Parathyroid adenoma (tissue), 2 donors: ENCODE results near the gene COLEC12.

Source experiments
- H2AFZ ChIP-seq: fragments of 300-600 bp; sonication (generic); one replicate; pipeline ENCODE4 v1.7.0; 2017; ENCODE audit warnings: antibody characterized with exemption, mild to moderate bottlenecking
- H3K27ac ChIP-seq: fragments of 300-600 bp; sonication (generic); one replicate; pipeline ENCODE4 v1.7.0; 2017
- H3K27me3 ChIP-seq: fragments of 300-600 bp; sonication (generic); one replicate; pipeline ENCODE4 v1.7.0; 2017; ENCODE audit warnings: low read length; ENCODE audit not compliant: control insufficient read depth, insufficient read depth
- H3K36me3 ChIP-seq: fragments of 300-600 bp; sonication (generic); one replicate; pipeline ENCODE4 v1.7.0; 2017; ENCODE audit warnings: low read length; ENCODE audit not compliant: control insufficient read depth, insufficient read depth
- H3K4me1 ChIP-seq: fragments of 300-600 bp; sonication (generic); one replicate; pipeline ENCODE4 v1.7.0; 2017; ENCODE audit warnings: control low read depth
- H3K4me2 ChIP-seq: fragments of 300-600 bp; sonication (generic); one replicate; pipeline ENCODE4 v1.7.0; 2017; ENCODE audit warnings: low read length
- H3K4me3 ChIP-seq: fragments of 300-600 bp; sonication (generic); one replicate; pipeline ENCODE4 v1.7.0; 2017; ENCODE audit warnings: low read depth, low read length
- H3K79me2 ChIP-seq: fragments of 300-600 bp; sonication (generic); one replicate; pipeline ENCODE4 v1.7.0; 2017; ENCODE audit warnings: control low read depth
- H3K9ac ChIP-seq: fragments of 300-600 bp; sonication (generic); one replicate; pipeline ENCODE4 v1.7.0; 2017; ENCODE audit warnings: mild to moderate bottlenecking
- H3K9me3 ChIP-seq: fragments of 300-600 bp; sonication (generic); one replicate; pipeline ENCODE4 v1.7.0; 2017; ENCODE audit warnings: low read length; ENCODE audit not compliant: control insufficient read depth
- TF ChIP-seq, protein P1 (sequence below): fragments of 300-600 bp; sonication (generic); IDR thresholded peaks from one replicate; pipeline ENCODE4 v1.7.0; 2017; ENCODE audit warnings: antibody characterized with exemption, mild to moderate bottlenecking
- donor health status: primary hyperparathyroidism.

Gene COLEC12

DNA sequence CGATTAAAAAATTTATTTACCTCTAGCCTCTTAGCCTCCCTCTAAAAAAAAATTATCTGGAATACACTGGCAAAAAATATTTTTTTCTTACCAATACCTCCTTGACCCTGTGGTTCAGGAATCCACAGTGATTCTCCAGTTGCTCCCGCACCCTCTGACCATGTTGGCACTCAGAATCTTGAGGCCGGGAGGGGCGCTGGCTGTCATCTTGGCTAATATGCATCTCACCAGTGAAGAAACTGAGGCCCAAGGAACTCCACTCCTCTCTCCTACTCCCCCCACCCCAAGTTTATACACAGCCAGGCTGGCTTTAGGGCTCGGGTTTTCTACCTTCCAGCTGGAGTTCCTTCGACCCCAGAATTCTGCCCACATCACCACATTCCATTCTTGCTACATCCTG is 134.8 kb downstream of the COLEC12 start:
- H2AFZ ChIP-seq, result no peak overlapping the region
- H3K9me3 ChIP-seq, result no peaks in the 10 kb centered on the region
- H3K27me3 ChIP-seq, result no peaks in the 10 kb centered on the region
- TF ChIP-seq, protein P1, sequence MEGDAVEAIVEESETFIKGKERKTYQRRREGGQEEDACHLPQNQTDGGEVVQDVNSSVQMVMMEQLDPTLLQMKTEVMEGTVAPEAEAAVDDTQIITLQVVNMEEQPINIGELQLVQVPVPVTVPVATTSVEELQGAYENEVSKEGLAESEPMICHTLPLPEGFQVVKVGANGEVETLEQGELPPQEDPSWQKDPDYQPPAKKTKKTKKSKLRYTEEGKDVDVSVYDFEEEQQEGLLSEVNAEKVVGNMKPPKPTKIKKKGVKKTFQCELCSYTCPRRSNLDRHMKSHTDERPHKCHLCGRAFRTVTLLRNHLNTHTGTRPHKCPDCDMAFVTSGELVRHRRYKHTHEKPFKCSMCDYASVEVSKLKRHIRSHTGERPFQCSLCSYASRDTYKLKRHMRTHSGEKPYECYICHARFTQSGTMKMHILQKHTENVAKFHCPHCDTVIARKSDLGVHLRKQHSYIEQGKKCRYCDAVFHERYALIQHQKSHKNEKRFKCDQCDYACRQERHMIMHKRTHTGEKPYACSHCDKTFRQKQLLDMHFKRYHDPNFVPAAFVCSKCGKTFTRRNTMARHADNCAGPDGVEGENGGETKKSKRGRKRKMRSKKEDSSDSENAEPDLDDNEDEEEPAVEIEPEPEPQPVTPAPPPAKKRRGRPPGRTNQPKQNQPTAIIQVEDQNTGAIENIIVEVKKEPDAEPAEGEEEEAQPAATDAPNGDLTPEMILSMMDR, result no peak
- no peaks in the 10 kb centered on the region for H3K79me2 ChIP-seq
- H3K4me2 ChIP-seq, result no peak overlapping the region
- H3K4me3 ChIP-seq, result no peak overlapping the region
- H3K27ac ChIP-seq, result no peak overlapping the region
- H3K9ac ChIP-seq, result no peak overlapping the region
- no peaks in the 10 kb centered on the region for H3K36me3 ChIP-seq
- no peaks in the 10 kb centered on the region for H3K4me1 ChIP-seq

DNA sequence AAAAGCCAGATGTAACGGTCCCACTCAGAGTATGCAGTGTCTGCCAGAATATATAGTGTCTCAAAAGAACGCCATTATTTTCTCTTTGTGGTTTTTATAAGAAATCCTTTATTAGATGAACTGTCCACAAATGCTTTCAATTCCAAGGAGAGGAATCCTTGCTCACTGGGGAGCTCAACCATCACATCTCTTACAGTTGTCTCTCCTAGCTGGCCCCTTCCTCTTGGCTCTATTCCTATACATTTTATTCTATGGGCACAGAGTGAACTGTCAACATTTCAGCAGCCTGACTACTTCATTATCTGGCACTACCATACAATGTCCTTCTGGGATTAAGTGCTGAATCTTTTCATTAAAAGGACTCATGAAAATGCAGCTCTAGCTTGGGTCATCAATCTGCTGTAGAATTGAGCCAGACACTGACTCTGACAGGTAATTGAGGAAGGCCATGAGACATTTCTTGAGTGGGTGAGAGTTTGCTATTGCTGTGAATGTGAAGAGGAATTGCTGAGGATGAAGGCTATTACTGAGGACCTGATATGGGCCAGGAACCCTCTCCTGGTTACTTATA is 136.2 kb downstream of the COLEC12 start:
- H3K9ac ChIP-seq, result no peak overlapping the region

DNA sequence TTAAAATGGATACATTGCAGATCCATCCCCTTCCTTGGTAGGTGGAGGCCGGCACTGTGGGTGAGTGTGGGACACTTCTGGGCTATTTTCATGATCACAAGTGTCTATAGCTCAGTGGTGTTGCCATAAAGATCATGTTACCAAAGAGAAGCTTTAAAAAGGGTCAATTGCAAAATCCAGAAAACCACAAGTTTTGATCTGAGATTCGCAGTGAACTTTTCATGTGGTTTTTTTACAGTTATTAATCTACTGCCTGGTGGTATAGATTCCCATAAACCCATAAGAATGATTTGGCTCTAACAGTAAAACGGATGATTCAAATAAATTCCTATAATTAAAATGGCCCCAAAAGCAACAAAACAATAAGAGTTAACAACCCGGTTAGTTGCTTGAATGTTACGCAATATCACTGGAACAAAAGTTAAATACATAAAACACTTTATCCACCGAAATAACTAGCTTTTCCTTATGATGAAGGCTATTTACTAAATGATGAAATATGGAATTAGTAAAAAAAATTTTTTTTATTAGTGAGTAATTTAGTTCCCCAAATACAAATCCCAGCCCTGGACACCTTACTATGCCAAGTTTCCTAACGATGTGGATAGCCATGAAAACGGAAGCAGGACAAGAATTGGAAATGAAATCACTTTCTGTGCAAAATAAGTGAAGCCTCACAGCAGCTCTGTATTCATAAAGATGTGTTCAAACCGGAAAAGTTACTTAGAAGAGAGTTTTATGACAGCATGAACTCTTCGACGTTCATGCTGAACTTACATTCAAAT is 137.0 kb downstream of the COLEC12 start:
- H3K36me3 ChIP-seq, result no peaks in the 10 kb centered on the region
- H3K27ac ChIP-seq, result no peak overlapping the region
- no peaks in the 10 kb centered on the region for H3K4me1 ChIP-seq
- no peaks in the 10 kb centered on the region for H3K27me3 ChIP-seq
- no peak overlapping the region for H3K4me3 ChIP-seq
- no peaks in the 10 kb centered on the region for H3K9me3 ChIP-seq
- TF ChIP-seq, protein P1, result no peak
- no peaks in the 10 kb centered on the region for H3K79me2 ChIP-seq
- H3K4me2 ChIP-seq, result no peak overlapping the region
- H3K9ac ChIP-seq, result no peak overlapping the region
- H2AFZ ChIP-seq, result no peak overlapping the region

More for the DNA sequence above, 136.2 kb downstream of the COLEC12 start:
- H2AFZ ChIP-seq, result no peak overlapping the region
- TF ChIP-seq, protein P1, result no peak
- H3K9me3 ChIP-seq, result no peaks in the 10 kb centered on the region
- no peaks in the 10 kb centered on the region for H3K79me2 ChIP-seq
- H3K4me2 ChIP-seq, result no peak overlapping the region
- no peak overlapping the region for H3K27ac ChIP-seq
- no peaks in the 10 kb centered on the region for H3K27me3 ChIP-seq
- H3K4me1 ChIP-seq, result no peaks in the 10 kb centered on the region
- no peaks in the 10 kb centered on the region for H3K36me3 ChIP-seq
- H3K4me3 ChIP-seq, result no peak overlapping the region

GRCh38 chr18:362311-363290 is 137.9 kb downstream of the COLEC12 start:
- Histone ChIP-seq H3K9ac (no peak overlapping the region), H3K36me3 (no peaks in the 10 kb centered on the region), H3K4me3 (no peak overlapping the region), H3K9me3 (no peaks in the 10 kb centered on the region), H2AFZ (no peak overlapping the region), H3K27me3 (no peaks in the 10 kb centered on the region), H3K4me1 (no peaks in the 10 kb centered on the region), H3K4me2 (no peak overlapping the region), H3K27ac (no peak overlapping the region), H3K79me2 (no peaks in the 10 kb centered on the region)
- TF ChIP-seq, protein P1, result no peak
